ENCODE data around the gene SAP30L. TPM values are rescaled to one million over a fixed set of nuclear protein-coding genes. Genes with fewer than 3 reads are reported as not detected.

SAP30L gene
- total and polyA plus RNA-seq, 7 donors: 17.8 to 51.7 (median 36.0) TPM

GRCh38 chr5:154487541-154487940 is 41.7 kb downstream of the SAP30L start:
- 25 to 28% methylated on average over 2 of the region's 2 CpGs for WGBS, 2 donors
- intact Hi-C loops (cut with DNase I): no loop called here
- H3K4me1 ChIP-seq: peaks cover 0 to 45% (median 42%) of the 10 kb centered on the region in 4 donors
- TF ChIP-seq EP300 (IDR thresholded peaks at IDR 0.05): no peak
- no peak for TF ChIP-seq CTCF (IDR thresholded peaks at IDR 0.05)
- TF ChIP-seq POLR2AphosphoS5 (IDR thresholded peaks at IDR 0.05): no peak
- TF ChIP-seq POLR2A (IDR thresholded peaks at IDR 0.05): no peak
- no peak overlapping the region for H3K4me3 ChIP-seq
- H3K9me3 ChIP-seq: no peaks in the 10 kb centered on the region
- DNase-seq: no peak
- peaks cover 0 to 39% (median 4%) of the 10 kb centered on the region in 3 donors for H3K27me3 ChIP-seq
- peak overlapping the region in 2 of 4 donors; percentile 94 to 96 for H3K27ac ChIP-seq
- H3K36me3 ChIP-seq: no peaks in the 10 kb centered on the region

- Histone ChIP-seq H3K9me3 (no peaks in the 10 kb centered on the region), H3K4me1 (peaks cover 0 to 3% (median under 1%) of the 10 kb centered on the region in 4 donors), H3K4me3 (no peak overlapping the region), H3K27ac (no peak overlapping the region), H3K36me3 (no peaks in the 10 kb centered on the region), H3K27me3 (peaks cover 0 to 4% (median 0%) of the 10 kb centered on the region in 3 donors)
- 41 to 75% methylated on average over 2 of the region's 2 CpGs for whole genome bisulfite sequencing, 2 donors
- intact Hi-C loops (cut with DNase I): no loop called here
- TF ChIP-seq EP300 (IDR thresholded peaks at IDR 0.05): no peak
- DNase-seq: peak; percentile 15
Measured at GRCh38 chr5:154491941-154492340, 46.1 kb downstream of the SAP30L start.

DNA sequence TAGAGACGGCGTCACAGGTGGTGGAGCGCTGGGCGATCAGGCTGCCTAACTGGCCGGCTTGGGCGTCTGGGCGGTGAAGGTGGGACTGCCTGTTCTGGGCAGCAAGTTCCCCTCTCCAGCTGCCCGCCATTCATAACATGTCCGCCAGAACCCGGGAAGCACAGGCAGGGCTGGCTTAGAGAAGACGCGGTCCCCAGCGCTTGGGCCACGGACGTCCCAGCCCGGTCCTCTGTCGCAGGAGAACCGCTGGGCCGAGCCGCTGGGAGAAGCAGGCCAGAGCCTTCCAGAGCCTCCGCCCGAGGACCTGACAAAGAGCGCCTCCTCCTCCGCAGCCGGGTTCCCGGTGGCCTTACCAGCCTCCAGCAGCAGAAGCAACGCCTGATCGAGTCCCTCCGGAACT is 47.5 kb downstream of the SAP30L start:
- 61 to 75% methylated on average over 29 of the region's 29 CpGs for WGBS, 2 donors
- H3K27me3 ChIP-seq: no peaks in the 10 kb centered on the region

GRCh38 chr5:154494036-154494435 is 48.2 kb downstream of the SAP30L start:
- Histone ChIP-seq H3K4me1 (no peaks in the 10 kb centered on the region), H3K4me3 (no peak overlapping the region), H3K9me3 (no peaks in the 10 kb centered on the region), H3K36me3 (no peaks in the 10 kb centered on the region), H3K27me3 (no peaks in the 10 kb centered on the region), H3K27ac (no peak overlapping the region)
- 85 to 89% methylated on average over 4 of the region's 4 CpGs for WGBS, 2 donors
- DNase-seq: no peak
- TF ChIP-seq POLR2AphosphoS5 (IDR thresholded peaks at IDR 0.05): no peak
- TF ChIP-seq EP300 (IDR thresholded peaks at IDR 0.05): no peak
- no peak for TF ChIP-seq POLR2A (IDR thresholded peaks at IDR 0.05)
- TF ChIP-seq CTCF (IDR thresholded peaks at IDR 0.05): no peak
- intact Hi-C loops (cut with DNase I): no loop called here

More for the DNA sequence above, 47.5 kb downstream of the SAP30L start:
- H3K27ac ChIP-seq: no peak overlapping the region
- H3K4me1 ChIP-seq: no peaks in the 10 kb centered on the region
- no peak for TF ChIP-seq EP300 (IDR thresholded peaks at IDR 0.05)
- TF ChIP-seq CTCF (IDR thresholded peaks at IDR 0.05): no peak
- no peak for TF ChIP-seq POLR2A (IDR thresholded peaks at IDR 0.05)
- TF ChIP-seq POLR2AphosphoS5 (IDR thresholded peaks at IDR 0.05): no peak
- no peak overlapping the region for H3K4me3 ChIP-seq
- DNase-seq: peak; percentile 44
- intact Hi-C loops (cut with DNase I): no loop called here
- no peaks in the 10 kb centered on the region for H3K36me3 ChIP-seq
- no peaks in the 10 kb centered on the region for H3K9me3 ChIP-seq

DNA sequence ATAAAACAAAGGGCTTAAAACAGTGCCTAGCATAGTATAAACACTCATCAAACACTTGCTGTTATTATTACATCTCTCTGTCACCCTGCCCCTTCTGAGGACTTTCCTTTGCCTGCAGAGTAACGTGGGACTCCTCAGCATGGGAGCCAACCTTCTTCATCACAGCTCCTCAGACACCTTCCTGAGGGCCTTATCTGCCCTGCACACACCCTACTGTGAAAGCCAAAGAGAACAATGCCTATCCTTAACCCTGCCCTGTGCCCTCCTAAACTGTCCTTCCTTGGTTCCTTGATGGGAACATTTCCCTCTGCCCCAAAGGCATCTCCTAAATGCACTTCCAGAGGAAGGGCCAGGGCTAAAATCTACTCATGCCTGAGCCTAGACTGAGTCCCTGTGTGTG is 52.8 kb downstream of the SAP30L start:
- intact Hi-C loops (cut with DNase I): no loop called here

More for the DNA sequence above, 52.8 kb downstream of the SAP30L start:
- Histone ChIP-seq H3K4me1 (no peaks in the 10 kb centered on the region), H3K27me3 (no peaks in the 10 kb centered on the region), H3K27ac (no peak overlapping the region), H3K4me3 (no peak overlapping the region), H3K9me3 (no peaks in the 10 kb centered on the region), H3K36me3 (no peaks in the 10 kb centered on the region)
- no peak for DNase-seq
- 58 to 72% methylated on average over 1 of the region's 1 CpG for WGBS, 2 donors
- no peak for TF ChIP-seq EP300 (IDR thresholded peaks at IDR 0.05)
- TF ChIP-seq POLR2A (IDR thresholded peaks at IDR 0.05): no peak
- TF ChIP-seq CTCF (IDR thresholded peaks at IDR 0.05): no peak
- no peak for TF ChIP-seq POLR2AphosphoS5 (IDR thresholded peaks at IDR 0.05)

All from sigmoid colon (tissue), 7 donors.